Caco-2 (cell line): ENCODE data around the gene MACROH2A2. TPM values are rescaled to one million over a fixed set of nuclear protein-coding genes. Genes with fewer than 3 reads are reported as not detected.
"Not testable (repeated sequence)": the region's sequence is repeated elsewhere in the genome, so short reads cannot be mapped to it uniquely, and the experiment has no call there.

Experiments
- BruUV-seq: library from RNA; stranded (reverse); fragments of 400-500 nt; replicated peaks from 2 replicates; lab custom pipeline; 2021; lab: Mats Ljungman, UMichigan
- CTCF ChIA-PET: fragments of 300-600 bp; sonication (Branson Sonifier 250); formaldehyde crosslinking; loops from one replicate; lab custom pipeline; 2022; ENCODE audit warnings: antibody characterized with exemption; lab: Charles Lee
- POLR2A ChIA-PET: fragments of 300-600 bp; sonication (Branson Sonifier 250); formaldehyde crosslinking; loops from one replicate; lab custom pipeline; 2022; ENCODE audit warnings: antibody characterized with exemption; lab: Charles Lee
- DNase-seq, 2 experiments: peaks; one replicate each; pipeline versions ENCODE4 v3.0.0 to v3.0.0-alpha.2; 2020 to 2022
- H3K27me3 ChIP-seq: replicated peaks from 2 replicates; pipeline ENCODE4 v1.6.0; 2011; ENCODE audit warnings: low read length; ENCODE audit not compliant: control insufficient read depth, insufficient read depth
- H3K36me3 ChIP-seq: 2 replicates; pipeline ENCODE4 v1.5.1; 2011; ENCODE audit warnings: low read length; ENCODE audit not compliant: control insufficient read depth, insufficient read depth
- H3K4me1 ChIP-seq: fragments of 250-450 bp; sonication (Bioruptor Pico); 2 replicates; pipeline ENCODE4 v1.5.1; 2020; ENCODE audit warnings: mild to moderate bottlenecking
- H3K4me3 ChIP-seq: 2 replicates; pipeline ENCODE4 v1.5.1; 2011; ENCODE audit warnings: low read depth, mild to moderate bottlenecking, control low read depth, low read length
- H3K9me3 ChIP-seq: fragments of 250-450 bp; sonication (Bioruptor Pico); 2 replicates; pipeline ENCODE4 v1.5.1; 2020; ENCODE audit warnings: mild to moderate bottlenecking, moderate library complexity
- H3K27ac Mint-ChIP-seq: one replicate; pipeline ENCODE4 v1.8.0; 2022; ENCODE audit warnings: mixed read lengths; ENCODE audit not compliant: unreplicated experiment
- H3K27me3 Mint-ChIP-seq: one replicate; pipeline ENCODE4 v1.8.0; 2022; ENCODE audit warnings: mixed read lengths; ENCODE audit not compliant: insufficient read depth, unreplicated experiment
- H3K36me3 Mint-ChIP-seq: one replicate; pipeline ENCODE4 v1.8.0; 2022; ENCODE audit warnings: mild to moderate bottlenecking, mixed read lengths; ENCODE audit not compliant: insufficient read depth, unreplicated experiment
- H3K4me1 Mint-ChIP-seq: one replicate; pipeline ENCODE4 v1.8.0; 2022; ENCODE audit warnings: low read depth, mixed read lengths; ENCODE audit not compliant: unreplicated experiment
- H3K4me3 Mint-ChIP-seq: one replicate; pipeline ENCODE4 v1.8.0; 2022; ENCODE audit warnings: mild to moderate bottlenecking, moderate library complexity, mixed read lengths; ENCODE audit not compliant: unreplicated experiment
- H3K9me3 Mint-ChIP-seq: one replicate; pipeline ENCODE4 v1.8.0; 2022; ENCODE audit warnings: mixed read lengths; ENCODE audit not compliant: unreplicated experiment
- CTCF ChIP-seq, 2 experiments: fragments of 200-600 bp in 1 of 2; IDR thresholded peaks; 1 replicate in 1 of 2; 2 replicates in 1 of 2; pipeline versions ENCODE4 v1.5.1 to v1.8.0; 2011 to 2022; ENCODE audit warnings: antibody characterized with exemption in 1 of 2, control low read depth in 1 of 2, inconsistent platforms in 1 of 2, low read depth in 1 of 2, low read length in 1 of 2, mild to moderate bottlenecking in 1 of 2, moderate library complexity in 1 of 2; ENCODE audit not compliant: insufficient read depth in 1 of 2, severe bottlenecking in 1 of 2, unreplicated experiment in 1 of 2
- intact Hi-C: fragments of 100-400 bp; cut with micrococcal nuclease; formaldehyde crosslinking; loops from one replicate; pipeline ENCODE4 v1.10.0; 2022; ENCODE audit not compliant: unreplicated experiment
- total RNA-seq: library from RNA; stranded (reverse); gene quantifications from 2 replicates; pipeline ENCODE4 v1.2.3, GENCODE V29; 2022

The MACROH2A2 gene
- total RNA-seq, 1 experiment from 2014 or later: 6.1 TPM

DNA sequence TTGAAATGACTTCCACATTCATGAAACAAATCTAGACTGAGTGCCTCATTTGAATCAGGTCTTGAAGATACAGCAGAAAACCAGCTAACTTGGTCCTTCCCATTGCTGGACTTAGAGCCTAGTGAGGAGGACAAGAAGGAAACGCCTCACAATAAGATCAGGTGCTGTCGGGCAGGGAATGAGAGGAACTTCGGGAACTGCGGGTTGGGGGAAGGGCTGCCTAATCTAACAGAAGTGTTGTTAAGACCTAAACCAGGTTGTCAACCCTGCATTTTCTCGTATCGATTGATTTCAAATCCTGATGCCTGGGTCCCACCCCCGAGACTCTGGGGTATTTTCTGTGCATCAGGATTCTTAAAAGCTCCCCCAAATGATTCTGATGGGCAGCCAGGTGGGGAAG, 26.3 kb downstream of the MACROH2A2 start:
- DNase-seq: no peak

GRCh38 chr10:70080789-70081188, 28.1 kb downstream of the MACROH2A2 start:
- peaks cover 18% of the 10 kb centered on the region for H3K4me1 ChIP-seq
- H3K9me3 ChIP-seq, H3K4me3 Mint-ChIP-seq, DNase-seq, H3K36me3 ChIP-seq, H3K36me3 Mint-ChIP-seq, intact Hi-C loops, H3K4me3 ChIP-seq, H3K27me3 ChIP-seq, H3K9me3 Mint-ChIP-seq, BruUV-seq, H3K27ac Mint-ChIP-seq: not testable (repeated sequence)
- Mint-ChIP-seq H3K27me3 (peaks cover 24% of the 10 kb centered on the region), H3K4me1 (peaks cover 13% of the 10 kb centered on the region)
- ChIA-PET POLR2A (interaction anchor here (0.5 to 1.1 kb wide), 6 partner anchors 21 to 830 kb away, joined by 3 to 11 read pairs (median 6); partner anchors contain the start of gene TYSND1), CTCF (interaction anchor here (0.6 to 1.7 kb wide), 5 partner anchors 10 to 1627 kb away, joined by 3 to 21 read pairs (median 4); partner anchors contain the start of gene TYSND1)

More for the DNA sequence above, 26.3 kb downstream of the MACROH2A2 start:
- Histone ChIP-seq H3K4me3 (no peak overlapping the region), H3K27me3 (no peaks in the 10 kb centered on the region; the same call in 1 of the 2 replicates), H3K4me1 (no peaks in the 10 kb centered on the region), H3K36me3 (no peaks in the 10 kb centered on the region), H3K9me3 (no peaks in the 10 kb centered on the region)
- Mint-ChIP-seq H3K36me3 (peaks cover 5% of the 10 kb centered on the region), H3K27me3 (peaks cover 24% of the 10 kb centered on the region), H3K4me3 (no peak overlapping the region), H3K4me1 (no peaks in the 10 kb centered on the region), H3K9me3 (no peaks in the 10 kb centered on the region), H3K27ac (no peak overlapping the region)
- POLR2A ChIA-PET: no interaction called here
- no TSS peak for BruUV-seq
- CTCF ChIA-PET: interaction anchor here (0.6 to 2.2 kb wide), 5 partner anchors 9 to 112 kb away, joined by 3 to 10 read pairs (median 5); partner anchors contain the start of gene TYSND1
- intact Hi-C loops: no loop called here
- no peak for TF ChIP-seq CTCF (IDR thresholded peaks at IDR 0.05; ENCODE audit: insufficient read depth in 1 of 2, low read depth in 1 of 2, low read length in 1 of 2, severe bottlenecking in 1 of 2, unreplicated experiment in 1 of 2)

DNA sequence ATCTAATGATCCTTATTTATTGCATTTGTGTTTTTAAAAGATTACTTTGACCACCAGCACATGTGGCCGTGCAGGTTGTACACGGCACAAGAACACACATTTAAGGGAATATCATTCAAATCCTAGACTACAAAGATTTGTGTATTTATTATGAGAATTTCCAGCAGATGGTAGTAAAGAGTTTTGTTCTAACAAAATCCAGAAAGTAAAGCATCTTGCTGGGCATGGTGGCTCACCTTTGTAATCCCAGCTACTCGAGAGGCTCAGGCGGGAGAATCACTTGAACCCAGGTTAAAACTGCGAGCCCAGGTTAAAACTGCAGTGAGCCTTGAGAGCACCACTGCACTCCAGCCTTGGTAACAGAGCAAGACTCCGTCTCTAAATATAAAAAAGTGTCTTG, 31.5 kb downstream of the MACROH2A2 start:
- H3K36me3 Mint-ChIP-seq: no peaks in the 10 kb centered on the region
- H3K27ac Mint-ChIP-seq: no peak overlapping the region

More for the DNA sequence above, 31.5 kb downstream of the MACROH2A2 start:
- BruUV-seq: no TSS peak
- POLR2A ChIA-PET: interaction anchor here (0.5 to 1.2 kb wide), 3 partner anchors 62 to 148 kb away, joined by 3 to 11 read pairs (median 5); partner anchors contain the start of gene TYSND1
- no peaks in the 10 kb centered on the region for H3K9me3 ChIP-seq
- no peaks in the 10 kb centered on the region for H3K36me3 ChIP-seq
- peak; percentile 45 to 53 for DNase-seq
- H3K27me3 Mint-ChIP-seq: peaks cover 6% of the 10 kb centered on the region
- intact Hi-C loops: loop anchor here (1.0 to 2.0 kb wide), 4 partner anchors 32 to 115 kb away; partner anchors contain the start of genes AIFM2 and TYSND1
- no peak overlapping the region for H3K4me3 Mint-ChIP-seq
- no peaks in the 10 kb centered on the region for H3K27me3 ChIP-seq
- H3K4me1 ChIP-seq: peaks cover 46% of the 10 kb centered on the region
- H3K4me1 Mint-ChIP-seq: peaks cover 30% of the 10 kb centered on the region
- TF ChIP-seq CTCF (IDR thresholded peaks at IDR 0.05; ENCODE audit: insufficient read depth in 1 of 2, low read depth in 1 of 2, low read length in 1 of 2, severe bottlenecking in 1 of 2, unreplicated experiment in 1 of 2): peak; percentile 25 to 52
- no peak overlapping the region for H3K4me3 ChIP-seq
- CTCF ChIA-PET: interaction anchor here (0.6 to 4.4 kb wide), 10 partner anchors 9 to 280 kb away, joined by 3 to 124 read pairs (median 4); partner anchors contain the start of genes SAR1A and TYSND1
- no peaks in the 10 kb centered on the region for H3K9me3 Mint-ChIP-seq
